ENCODE measurements around the gene AP1M1.
"Not testable (repeated sequence)": the region's sequence is repeated elsewhere in the genome, so short reads cannot be mapped to it uniquely, and the experiment has no call there.

Gene AP1M1

GRCh38 chr19:16265205-16265604 is 67.5 kb downstream of the AP1M1 start:
- no peak for DNase-seq

GRCh38 chr19:16265890-16266585 is 68.3 kb downstream of the AP1M1 start:
- no peak for DNase-seq

GRCh38 chr19:16266586-16266942 is 68.9 kb downstream of the AP1M1 start:
- DNase-seq, result peak; percentile 81

- no peak for DNase-seq
Observed at GRCh38 chr19:16268676-16269319, 71.1 kb downstream of the AP1M1 start.

GRCh38 chr19:16272945-16273344 is 75.2 kb downstream of the AP1M1 start:
- DNase-seq, result no peak

- DNase-seq, result no peak
Observed at GRCh38 chr19:16274447-16274846, 76.7 kb downstream of the AP1M1 start.

GRCh38 chr19:16280306-16280705 is 82.6 kb downstream of the AP1M1 start:
- no peak for DNase-seq

GRCh38 chr19:16281743-16282142 is 84.0 kb downstream of the AP1M1 start:
- no peak for DNase-seq

- DNase-seq, result peak; percentile 45
Observed at GRCh38 chr19:16283210-16284061, 85.7 kb downstream of the AP1M1 start.

- DNase-seq, result no peak
Observed at GRCh38 chr19:16284505-16284904, 86.8 kb downstream of the AP1M1 start.

- DNase-seq, result not testable (repeated sequence)
Observed at GRCh38 chr19:16285079-16285478, 87.4 kb downstream of the AP1M1 start.

GRCh38 chr19:16285769-16286498 is 88.2 kb downstream of the AP1M1 start:
- no peak for DNase-seq

GRCh38 chr19:16288544-16288943 is 90.8 kb downstream of the AP1M1 start:
- DNase-seq, result no peak

GRCh38 chr19:16289594-16289993 is 91.9 kb downstream of the AP1M1 start:
- DNase-seq, result no peak

GRCh38 chr19:16290692-16291091 is 93.0 kb downstream of the AP1M1 start:
- no peak for DNase-seq

GRCh38 chr19:16293118-16294091 is 95.7 kb downstream of the AP1M1 start:
- no peak for DNase-seq

- no peak for DNase-seq
Observed at GRCh38 chr19:16295057-16295456, 97.3 kb downstream of the AP1M1 start.

Measured in CD4-positive, alpha-beta T cell treated with Interleukin-4 for 4 hours (primary cell).